Activated CD4-positive, alpha-beta T cell treated with anti-CD3 and anti-CD28 coated beads for 36 hours (primary cell): Measurements from ENCODE around the gene MINDY4. TPM values are rescaled to one million over a fixed set of nuclear protein-coding genes. Genes with fewer than 3 reads are reported as not detected.

Experiments
- ATAC-seq: fragments of 200-7000 bp; cut with Tn5 transposase; one replicate; pipeline ENCODE4 v1.10.0; 2021; ENCODE audit warnings: mild to moderate bottlenecking, moderate library complexity
- CTCF ChIA-PET: fragments of 350-600 bp; sonication (Branson Sonifier 250); formaldehyde crosslinking; loops from one replicate; lab custom pipeline; 2021; ENCODE audit warnings: antibody characterized with exemption; lab: Charles Lee
- POLR2A ChIA-PET: fragments of 350-600 bp; sonication (Branson Sonifier 250); formaldehyde crosslinking; loops from one replicate; lab custom pipeline; 2021; ENCODE audit warnings: antibody characterized with exemption, inconsistent platforms; lab: Charles Lee
- DNase-seq: peaks from one replicate; pipeline ENCODE4 v3.0.0-alpha.2; 2020
- H3K27ac Mint-ChIP-seq: one replicate; pipeline ENCODE4 v1.8.0; 2021; ENCODE audit warnings: mixed read lengths
- H3K27me3 Mint-ChIP-seq: one replicate; pipeline ENCODE4 v1.8.0; 2021; ENCODE audit warnings: mixed read lengths
- H3K36me3 Mint-ChIP-seq: one replicate; pipeline ENCODE4 v1.8.0; 2021; ENCODE audit warnings: low read depth, mixed read lengths
- H3K4me1 Mint-ChIP-seq: one replicate; pipeline ENCODE4 v1.8.0; 2021; ENCODE audit warnings: mixed read lengths
- H3K4me3 Mint-ChIP-seq: one replicate; pipeline ENCODE4 v1.8.0; 2021; ENCODE audit warnings: mild to moderate bottlenecking, moderate library complexity, mixed read lengths
- H3K9me3 Mint-ChIP-seq: one replicate; pipeline ENCODE4 v1.8.0; 2021; ENCODE audit warnings: low read depth, mixed read lengths
- intact Hi-C, 2 experiments: fragments of 100-400 bp; cut with DNase I in 1 of 2; cut with micrococcal nuclease in 1 of 2; formaldehyde crosslinking; loops; one replicate each; pipeline versions ENCODE4 v1.14.2 to v1.15.1; 2022 to 2024; cut with DNase I, micrococcal nuclease
- total RNA-seq, 2 experiments: library from RNA; stranded (reverse); gene quantifications; one replicate each; pipeline ENCODE4 v1.2.3, GENCODE V29; 2021

MINDY4 gene
- total RNA-seq, 2 experiments from 2014 or later: 1.4 to 1.7 TPM

- H3K4me1 Mint-ChIP-seq: peaks cover 52% of the 10 kb centered on the region
- intact Hi-C loops: no loop called here
- no peak overlapping the region for H3K4me3 Mint-ChIP-seq
- H3K9me3 Mint-ChIP-seq: no peaks in the 10 kb centered on the region
- H3K27me3 Mint-ChIP-seq: no peaks in the 10 kb centered on the region
- ChIA-PET POLR2A (no interaction called here), CTCF (interaction anchor here (0.7 to 6.6 kb wide), 2 partner anchors 9 to 167 kb away, joined by 3 to 39 read pairs; no protein-coding TSS in a partner anchor)
- H3K27ac Mint-ChIP-seq: no peak overlapping the region
- ATAC-seq (no peak), DNase-seq (no peak)
- H3K36me3 Mint-ChIP-seq: no peaks in the 10 kb centered on the region
These were observed 39.6 kb upstream of the MINDY4 start for GRCh38 chr7:30731581-30731980.

DNA sequence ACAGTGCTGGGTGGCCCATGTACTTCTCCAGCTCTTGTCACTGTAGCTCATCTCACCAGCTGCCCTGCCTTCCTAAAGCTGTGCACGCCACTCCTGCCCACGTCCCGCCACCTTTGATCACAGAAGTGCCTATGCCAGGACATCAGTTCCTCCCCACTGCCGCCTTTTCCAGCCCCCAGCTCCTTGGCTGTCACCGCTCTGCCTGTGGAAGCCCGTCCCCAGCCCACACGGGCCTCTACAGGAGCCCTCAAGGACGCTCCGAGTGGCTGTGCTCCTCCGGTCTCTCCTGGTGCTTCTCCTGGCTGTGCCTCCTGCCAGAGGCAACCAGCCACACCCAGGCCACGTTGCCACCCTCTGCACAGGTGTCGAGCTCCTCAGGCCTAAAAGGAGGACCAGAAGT lies 38.6 kb upstream of the MINDY4 start:
- Mint-ChIP-seq H3K36me3 (no peaks in the 10 kb centered on the region), H3K27me3 (no peaks in the 10 kb centered on the region), H3K9me3 (no peaks in the 10 kb centered on the region), H3K4me1 (peaks cover 52% of the 10 kb centered on the region), H3K4me3 (no peak overlapping the region), H3K27ac (no peak overlapping the region)
- intact Hi-C loops: no loop called here
- no peak for DNase-seq
- CTCF ChIA-PET: no interaction called here
- ATAC-seq: no peak
- POLR2A ChIA-PET: no interaction called here

GRCh38 chr7:30733216-30733615 lies 38.0 kb upstream of the MINDY4 start:
- POLR2A ChIA-PET: no interaction called here
- Mint-ChIP-seq H3K27me3 (no peaks in the 10 kb centered on the region), H3K4me1 (peaks cover 52% of the 10 kb centered on the region), H3K27ac (no peak overlapping the region), H3K9me3 (no peaks in the 10 kb centered on the region), H3K4me3 (no peak overlapping the region), H3K36me3 (no peaks in the 10 kb centered on the region)
- intact Hi-C loops: no loop called here
- CTCF ChIA-PET: no interaction called here
- no peak for ATAC-seq
- DNase-seq: no peak

GRCh38 chr7:30733691-30734090 lies 37.5 kb upstream of the MINDY4 start:
- DNase-seq: no peak
- H3K27me3 Mint-ChIP-seq: no peaks in the 10 kb centered on the region
- no peak overlapping the region for H3K27ac Mint-ChIP-seq
- H3K4me3 Mint-ChIP-seq: no peak overlapping the region
- CTCF ChIA-PET: no interaction called here
- no peak for ATAC-seq
- H3K36me3 Mint-ChIP-seq: no peaks in the 10 kb centered on the region
- POLR2A ChIA-PET: no interaction called here
- peaks cover 52% of the 10 kb centered on the region for H3K4me1 Mint-ChIP-seq
- no peaks in the 10 kb centered on the region for H3K9me3 Mint-ChIP-seq
- intact Hi-C loops: no loop called here

DNA sequence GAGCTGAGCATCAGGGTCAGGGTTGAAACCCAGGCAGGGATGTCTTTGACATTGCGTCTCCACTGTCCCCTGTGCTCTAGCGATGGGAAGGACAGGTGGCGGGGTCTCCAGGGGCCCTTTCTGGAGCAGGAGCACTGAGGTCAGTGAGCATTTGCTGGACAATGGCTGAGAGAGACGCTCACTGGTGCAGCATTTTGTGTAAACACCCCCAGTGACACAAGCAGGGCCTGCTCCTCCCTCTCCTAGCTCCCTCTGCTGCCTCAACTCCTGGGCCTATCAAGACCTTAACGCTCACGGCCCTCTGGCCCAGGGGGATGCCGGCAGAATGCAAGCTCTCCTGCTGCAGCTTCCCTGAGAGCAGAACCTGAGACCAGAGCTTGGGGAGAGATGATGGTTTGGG lies 36.7 kb upstream of the MINDY4 start:
- ATAC-seq (no peak), DNase-seq (no peak)
- CTCF ChIA-PET: interaction anchor here (0.8 to 1.1 kb wide), 3 partner anchors 11 to 1316 kb away, joined by 3 to 8 read pairs (median 6); no protein-coding TSS in a partner anchor
- Mint-ChIP-seq H3K36me3 (no peaks in the 10 kb centered on the region), H3K4me1 (peaks cover 54% of the 10 kb centered on the region), H3K4me3 (no peak overlapping the region), H3K27ac (no peak overlapping the region), H3K27me3 (no peaks in the 10 kb centered on the region), H3K9me3 (no peaks in the 10 kb centered on the region)
- intact Hi-C loops: no loop called here
- POLR2A ChIA-PET: no interaction called here

DNA sequence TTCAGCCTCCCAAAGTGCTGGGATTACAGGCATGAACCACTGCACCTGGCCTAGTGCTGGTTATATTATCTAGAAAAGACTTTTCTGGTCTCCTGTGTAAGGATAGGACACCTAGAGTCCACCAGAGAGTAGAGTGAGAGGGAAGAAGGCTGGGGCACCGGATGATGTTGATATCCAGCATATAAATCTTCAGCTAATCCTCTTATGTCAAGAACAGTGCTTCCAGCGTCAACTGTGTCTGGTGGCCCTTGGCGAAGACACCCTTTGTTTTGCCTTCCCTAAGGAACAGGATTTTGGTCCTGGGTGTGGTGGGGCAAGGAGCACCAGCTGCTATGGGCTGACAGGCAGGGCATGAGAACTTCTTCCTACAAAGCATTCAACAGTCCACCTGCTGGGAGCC lies 35.6 kb upstream of the MINDY4 start:
- H3K27ac Mint-ChIP-seq: no peak overlapping the region
- ChIA-PET CTCF (interaction anchor here (0.6 to 1.0 kb wide), 5 partner anchors 9 to 312 kb away, joined by 3 to 8 read pairs (median 3); no protein-coding TSS in a partner anchor), POLR2A (no interaction called here)
- no peak overlapping the region for H3K4me3 Mint-ChIP-seq
- H3K27me3 Mint-ChIP-seq: no peaks in the 10 kb centered on the region
- H3K9me3 Mint-ChIP-seq: no peaks in the 10 kb centered on the region
- peaks cover 52% of the 10 kb centered on the region for H3K4me1 Mint-ChIP-seq
- ATAC-seq (no peak), DNase-seq (no peak)
- H3K36me3 Mint-ChIP-seq: no peaks in the 10 kb centered on the region
- intact Hi-C loops: loop anchor here in 1 of 2 experiments (5.0 kb wide), 1 partner anchor 143 kb away; the partner anchor contains the start of gene GARS1

GRCh38 chr7:30736291-30736690 lies 34.9 kb upstream of the MINDY4 start:
- no peak for ATAC-seq
- ChIA-PET CTCF (interaction anchor here (0.6 to 1.0 kb wide), 3 partner anchors 10 to 312 kb away, joined by 3 to 4 read pairs (median 3); no protein-coding TSS in a partner anchor), POLR2A (no interaction called here)

GRCh38 chr7:30738026-30738915 lies 32.9 kb upstream of the MINDY4 start:
- no peaks in the 10 kb centered on the region for H3K27me3 Mint-ChIP-seq
- POLR2A ChIA-PET: interaction anchor here (0.6 to 0.7 kb wide), 2 partner anchors 256 to 1559 kb away, joined by 3 read pairs; no protein-coding TSS in a partner anchor
- DNase-seq (peak; percentile 46), ATAC-seq (peak; percentile 91)
- peak overlapping the region; percentile 10 for H3K4me3 Mint-ChIP-seq
- CTCF ChIA-PET: interaction anchor here (0.6 to 4.2 kb wide), 14 partner anchors 9 to 201 kb away, joined by 3 to 39 read pairs (median 4); partner anchors contain the start of gene CRHR2
- H3K9me3 Mint-ChIP-seq: no peaks in the 10 kb centered on the region
- H3K27ac Mint-ChIP-seq: peak overlapping the region; percentile 89
- H3K36me3 Mint-ChIP-seq: no peaks in the 10 kb centered on the region
- intact Hi-C loops: loop anchor here in 1 of 2 experiments (1.0 to 5.0 kb wide), 2 partner anchors 56 to 146 kb away; partner anchors contain the start of genes CRHR2 and GARS1
- peaks cover 42% of the 10 kb centered on the region for H3K4me1 Mint-ChIP-seq

More at GRCh38 chr7:30736291-30736690, 34.9 kb upstream of the MINDY4 start:
- DNase-seq: no peak
- Mint-ChIP-seq H3K27me3 (no peaks in the 10 kb centered on the region), H3K27ac (no peak overlapping the region), H3K4me3 (no peak overlapping the region), H3K9me3 (no peaks in the 10 kb centered on the region), H3K36me3 (no peaks in the 10 kb centered on the region), H3K4me1 (peaks cover 51% of the 10 kb centered on the region)
- intact Hi-C loops: loop anchor here in 1 of 2 experiments (5.0 kb wide), 1 partner anchor 144 kb away; the partner anchor contains the start of gene GARS1

DNA sequence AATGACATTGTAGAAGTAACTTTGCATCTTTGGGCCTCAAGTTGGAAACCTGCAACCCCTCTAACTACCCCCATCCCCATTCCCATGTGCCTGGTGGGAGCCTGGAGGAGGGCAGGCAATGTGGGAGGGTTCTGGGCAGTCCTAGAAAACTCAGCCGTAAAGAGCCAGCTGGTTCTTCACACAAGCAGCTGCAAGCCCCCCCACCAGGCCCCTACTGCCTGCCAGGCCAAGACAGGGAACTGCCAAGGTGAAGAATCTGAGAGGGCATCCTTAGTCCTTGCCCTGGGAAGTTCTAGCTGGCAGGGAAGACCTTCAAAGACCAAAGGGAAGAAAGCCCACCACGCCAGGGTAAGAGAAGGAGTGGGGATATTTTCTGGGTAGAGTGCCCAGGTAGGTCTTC lies 31.5 kb upstream of the MINDY4 start:
- CTCF ChIA-PET: interaction anchor here (0.5 to 4.2 kb wide), 38 partner anchors 7 to 539 kb away, joined by 3 to 39 read pairs (median 4); partner anchors contain the start of genes CRHR2 and NOD1
- Mint-ChIP-seq H3K27ac (no peak overlapping the region), H3K4me1 (peaks cover 46% of the 10 kb centered on the region), H3K36me3 (no peaks in the 10 kb centered on the region), H3K9me3 (no peaks in the 10 kb centered on the region), H3K4me3 (no peak overlapping the region), H3K27me3 (no peaks in the 10 kb centered on the region)
- POLR2A ChIA-PET: interaction anchor here (0.6 kb wide), 1 partner anchor 93 kb away, joined by 3 read pairs; no protein-coding TSS in a partner anchor
- intact Hi-C loops: loop anchor here (1.0 to 10.0 kb wide), 6 partner anchors 37 to 465 kb away; partner anchors contain the start of genes CRHR2 (in 1 of the 2) and GARS1 (in 1 of the 2)
- ATAC-seq (no peak), DNase-seq (no peak)

DNA sequence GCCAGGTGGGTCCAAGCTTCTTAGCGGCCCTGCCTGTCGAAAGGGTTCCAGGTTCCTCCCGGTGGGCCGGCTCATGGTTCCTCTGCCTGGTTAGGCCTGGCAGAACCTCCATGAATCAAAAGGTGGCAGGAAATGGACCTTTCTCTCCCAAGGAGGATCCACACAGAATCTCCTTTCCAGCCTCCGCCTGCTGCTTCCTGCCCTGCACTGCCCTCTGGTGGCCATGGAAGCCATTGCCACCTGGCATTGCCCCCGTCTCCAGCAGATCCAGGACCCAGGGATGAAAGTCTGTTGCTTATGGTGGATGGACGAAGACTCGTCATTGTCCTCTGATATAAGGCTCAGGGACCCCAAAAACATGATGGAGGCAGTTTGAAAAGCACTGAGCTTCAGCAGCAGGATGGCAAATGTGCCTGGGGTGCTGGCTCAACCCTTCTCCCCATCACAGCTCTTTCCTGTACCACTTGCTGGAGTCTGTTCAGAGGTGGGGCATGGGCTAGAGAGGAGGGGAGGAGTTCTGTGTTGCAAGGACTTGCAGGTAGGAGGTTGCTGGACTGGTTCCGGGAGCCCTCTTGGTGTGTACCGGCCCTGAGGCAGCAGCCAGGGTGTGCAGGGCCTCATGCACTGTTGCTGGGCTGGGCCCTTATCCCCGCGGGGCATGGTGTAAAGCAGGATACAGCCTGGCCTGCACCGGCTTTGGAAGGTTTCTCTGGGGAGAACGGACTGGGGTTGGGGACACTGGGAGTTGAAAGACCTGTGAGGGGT lies 30.6 kb upstream of the MINDY4 start:
- Mint-ChIP-seq H3K36me3 (no peaks in the 10 kb centered on the region), H3K4me1 (peaks cover 43% of the 10 kb centered on the region), H3K27me3 (no peaks in the 10 kb centered on the region), H3K4me3 (no peak overlapping the region), H3K9me3 (no peaks in the 10 kb centered on the region), H3K27ac (no peak overlapping the region)
- peak; percentile 56 for ATAC-seq
- intact Hi-C loops: loop anchor here (1.0 to 10.0 kb wide), 5 partner anchors 38 to 466 kb away; partner anchors contain the start of gene CRHR2 (in 1 of the 2)
- CTCF ChIA-PET: interaction anchor here (0.6 to 4.2 kb wide), 32 partner anchors 10 to 371 kb away, joined by 3 to 39 read pairs (median 4); partner anchors contain the start of genes CRHR2 and NOD1
- POLR2A ChIA-PET: no interaction called here
- DNase-seq: peak; percentile 87
